Epidermal melanocyte (primary cell): ENCODE results near the gene AFG1L.
"Not testable (repeated sequence)": the region's sequence is repeated elsewhere in the genome, so short reads cannot be mapped to it uniquely, and the experiment has no call there.

ENCODE experiments used
- DNase-seq: peaks from one replicate; pipeline ENCODE4 v3.0.0; 2011; ENCODE audit warnings: low spot score; ENCODE audit not compliant: insufficient read length

AFG1L gene

DNA sequence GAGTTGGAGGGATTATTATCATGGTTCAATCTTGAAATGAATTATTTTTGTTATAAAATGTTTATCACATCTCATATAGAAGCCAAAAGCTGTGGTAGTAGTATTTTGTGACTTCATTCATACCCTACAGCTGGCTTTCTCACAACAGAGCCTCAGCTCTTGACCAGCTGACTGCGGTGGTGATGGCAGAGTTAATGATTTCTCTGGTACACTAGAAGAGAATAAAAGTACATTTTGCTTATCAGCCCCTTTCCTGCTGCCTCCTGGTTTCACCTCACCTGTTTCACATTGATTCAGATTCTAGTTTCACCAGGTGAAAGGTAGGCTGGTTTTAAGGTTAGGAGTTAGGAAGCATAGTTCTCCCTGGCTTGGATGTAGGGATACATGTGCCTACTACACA is 55.7 kb downstream of the AFG1L start:
- no peak for DNase-seq

DNA sequence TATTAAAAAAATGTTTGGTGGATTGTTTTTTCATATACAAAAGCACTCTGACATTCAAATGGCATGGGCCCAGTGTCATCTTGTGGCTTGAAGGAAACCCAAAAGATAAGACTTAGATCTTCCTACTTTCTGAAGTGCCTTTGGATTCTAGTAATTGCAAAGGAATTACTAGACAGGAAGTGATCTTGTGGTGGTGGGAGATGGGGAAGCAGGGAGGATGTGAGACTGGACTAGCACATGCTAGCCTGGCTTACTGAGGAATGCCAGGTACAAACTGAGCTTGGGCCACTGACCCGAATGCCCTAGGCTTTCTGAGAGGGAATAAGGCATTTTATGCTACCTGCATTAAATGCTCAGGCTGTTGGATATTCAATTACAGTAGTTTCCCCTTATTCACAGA is 59.0 kb downstream of the AFG1L start:
- no peak for DNase-seq

DNA sequence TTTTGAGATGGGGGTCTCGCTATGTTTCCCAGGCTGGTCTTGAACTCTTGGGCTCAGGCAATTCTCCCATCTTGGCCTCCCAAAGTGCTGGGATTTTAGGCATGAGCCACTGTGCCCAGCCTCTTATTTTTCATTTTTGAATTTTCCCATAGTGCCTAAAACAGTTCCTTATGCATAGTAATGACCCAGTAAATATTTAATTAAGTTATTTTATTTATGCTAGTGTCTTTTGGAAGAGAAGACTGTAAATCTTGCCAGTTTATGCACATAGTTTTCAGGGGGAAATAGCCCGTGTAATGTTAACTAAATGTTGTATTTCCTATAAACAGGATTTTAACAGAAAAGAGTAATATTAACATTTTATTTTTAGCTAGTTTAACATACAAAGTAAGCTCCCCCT is 60.3 kb downstream of the AFG1L start:
- no peak for DNase-seq

DNA sequence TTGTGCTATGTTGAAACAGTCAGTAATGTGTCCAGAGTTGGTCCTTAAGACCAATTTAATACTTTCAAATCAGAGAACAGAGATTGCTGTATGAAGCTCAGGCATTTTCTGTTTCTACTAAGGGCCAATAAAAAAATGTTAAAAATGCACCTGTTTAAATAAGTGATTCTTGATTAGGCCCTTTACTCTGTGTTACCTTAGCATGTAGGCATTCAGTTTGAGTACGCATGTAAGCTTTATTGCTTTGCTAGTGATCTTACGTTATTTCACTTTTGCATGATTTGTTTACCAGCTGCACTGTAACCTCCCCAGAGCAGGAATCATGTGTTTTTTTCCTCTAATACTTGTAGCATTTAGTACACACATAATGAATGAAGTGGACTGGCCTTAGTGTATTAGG is 61.0 kb downstream of the AFG1L start:
- no peak for DNase-seq

DNA sequence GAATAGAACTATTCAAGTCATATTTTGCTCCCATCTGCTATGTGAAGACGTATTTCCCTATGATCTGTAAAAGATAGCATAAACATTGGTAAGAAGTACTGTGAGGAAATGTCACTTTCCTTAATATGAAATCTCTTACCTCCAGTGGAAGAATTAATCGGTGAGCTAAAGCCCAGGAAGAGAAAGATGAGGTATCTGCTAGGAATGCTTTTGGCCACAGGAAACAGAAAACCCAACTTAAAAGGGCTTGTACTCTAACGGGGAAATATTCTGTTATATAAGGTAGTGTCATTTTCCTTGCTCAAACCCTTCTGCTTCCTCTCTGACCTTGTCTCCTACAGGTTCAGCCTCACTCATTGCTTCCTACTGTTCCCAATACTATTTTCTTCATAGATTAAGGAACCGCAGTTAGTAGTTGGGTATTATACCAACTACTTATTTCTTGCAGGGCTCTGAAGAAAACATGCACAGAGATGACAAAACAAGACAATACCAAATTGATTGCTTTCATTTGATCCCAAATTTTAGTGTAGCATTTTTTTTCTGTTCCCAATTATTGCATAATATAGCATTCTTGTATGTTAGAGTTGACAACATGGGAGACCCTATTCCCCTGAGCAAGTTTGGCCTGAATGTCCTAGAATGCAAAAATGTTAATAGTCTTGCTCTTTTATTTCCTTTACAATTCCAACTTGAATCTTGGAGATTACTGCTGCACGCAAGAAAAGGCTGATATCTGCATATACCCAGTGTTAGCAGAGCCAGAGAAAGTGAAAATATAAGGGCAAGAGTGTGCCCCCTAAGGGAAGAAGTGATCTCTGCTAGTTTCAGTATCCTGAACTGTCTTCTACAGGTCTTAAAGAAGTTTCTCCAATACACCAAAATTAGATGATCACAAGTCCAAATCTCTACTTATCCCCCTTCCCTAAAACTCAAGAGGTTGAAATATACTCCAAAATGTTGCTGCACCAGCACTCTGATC is 65.3 kb downstream of the AFG1L start:
- DNase-seq: no peak

DNA sequence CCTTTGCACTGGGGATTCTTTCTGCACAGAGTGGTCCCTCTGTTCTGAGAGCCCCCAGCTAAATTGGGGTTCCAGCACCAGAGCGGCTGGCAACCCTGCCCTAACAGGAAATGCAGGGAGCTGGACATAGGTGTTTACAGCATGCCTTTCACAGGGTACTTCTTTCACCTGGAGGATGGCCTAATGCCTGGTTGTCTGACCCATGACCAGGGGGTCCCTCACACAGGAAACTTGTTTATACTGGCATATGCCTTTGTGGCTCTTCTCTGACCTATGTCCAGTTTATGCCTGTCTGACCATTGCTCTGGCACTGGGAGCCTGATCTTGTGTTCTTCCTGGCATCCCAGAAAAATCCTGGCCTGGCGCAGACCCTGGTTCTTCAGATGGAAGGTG is 66.1 kb downstream of the AFG1L start:
- DNase-seq: no peak

DNA sequence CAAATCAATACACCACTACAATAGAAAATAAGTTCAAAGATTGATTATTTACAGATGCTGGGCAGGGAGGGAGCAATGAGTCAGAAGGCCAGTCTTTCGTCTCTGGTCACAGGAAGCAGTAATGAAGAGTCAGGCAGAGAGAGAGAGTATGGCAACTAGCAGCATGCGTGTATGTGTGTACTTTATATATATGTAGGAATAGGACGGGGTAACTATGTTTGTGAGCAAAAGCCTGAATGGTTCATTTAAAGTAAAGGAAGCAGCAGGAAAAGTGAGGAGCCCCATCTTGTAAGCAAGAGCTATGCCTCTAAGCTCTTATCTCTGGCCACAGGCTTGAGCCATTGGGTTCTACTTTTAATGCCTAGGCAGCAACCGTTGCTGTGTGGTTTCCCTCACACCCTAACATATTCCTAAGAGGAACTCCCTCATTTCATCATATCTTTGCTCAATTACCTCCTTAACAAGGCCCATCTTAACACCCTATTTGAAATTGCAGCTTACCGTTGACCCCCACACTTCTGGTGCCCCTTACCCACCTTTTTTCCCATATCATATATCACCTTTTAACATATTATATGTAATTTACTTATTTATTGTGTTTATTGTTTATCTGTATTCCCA is 66.6 kb downstream of the AFG1L start:
- DNase-seq: no peak

DNA sequence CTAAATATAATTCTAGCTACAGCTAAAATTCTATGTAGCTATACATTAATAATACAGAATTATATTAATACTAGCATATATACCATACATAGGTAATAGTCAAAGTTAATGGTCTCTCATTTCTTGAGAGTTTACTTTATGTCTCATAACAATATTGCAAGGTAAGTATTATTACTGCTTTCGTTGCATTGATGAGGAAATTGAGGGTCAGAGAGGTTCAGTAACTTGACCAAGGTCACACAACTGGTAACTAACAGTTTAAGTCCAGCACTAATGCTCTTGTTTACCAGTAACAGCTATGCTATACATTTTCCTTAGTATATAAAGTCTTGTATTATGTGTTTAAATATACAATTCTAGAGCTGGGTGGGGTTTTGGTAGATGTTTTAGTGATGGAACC is 67.6 kb downstream of the AFG1L start:
- no peak for DNase-seq

DNA sequence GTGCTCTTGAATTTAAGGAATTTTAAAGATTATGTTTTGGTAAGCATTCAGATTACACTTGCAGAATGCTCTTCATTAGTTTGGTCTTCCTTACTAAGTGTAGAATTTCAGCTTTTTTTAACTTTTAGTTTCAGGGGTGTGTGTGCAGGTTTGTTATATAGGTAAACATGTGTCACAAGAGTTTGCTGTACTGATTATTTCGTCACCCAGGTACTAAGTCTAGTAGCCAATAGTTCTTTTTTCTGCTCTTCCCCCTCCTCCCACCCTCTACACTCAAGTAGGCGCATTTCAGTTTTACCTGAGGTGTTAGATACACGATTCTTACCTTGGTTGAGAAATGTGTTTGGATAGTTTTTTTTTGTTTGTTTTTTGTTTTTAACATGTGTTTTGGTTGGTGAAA is 68.3 kb downstream of the AFG1L start:
- no peak for DNase-seq

DNA sequence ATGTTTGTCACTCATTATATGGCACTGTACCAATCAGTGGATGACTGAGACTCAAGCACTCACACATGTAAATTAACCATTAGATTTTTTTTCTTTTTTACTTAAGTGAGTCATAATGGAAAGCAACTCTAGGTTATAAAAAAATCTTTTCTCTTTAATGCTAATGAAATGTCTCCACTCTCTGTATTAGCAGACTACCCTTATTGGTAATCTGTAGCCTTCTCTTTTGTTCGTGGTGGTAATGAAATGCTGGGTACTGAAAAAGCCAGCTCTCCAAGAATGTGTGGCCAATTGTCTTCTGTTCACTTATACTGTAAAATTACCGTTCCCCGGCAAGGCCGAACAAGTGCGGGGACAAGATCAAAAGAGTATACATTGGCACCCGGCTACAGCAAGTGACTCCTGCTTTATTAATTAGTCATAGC is 69.0 kb downstream of the AFG1L start:
- no peak for DNase-seq

DNA sequence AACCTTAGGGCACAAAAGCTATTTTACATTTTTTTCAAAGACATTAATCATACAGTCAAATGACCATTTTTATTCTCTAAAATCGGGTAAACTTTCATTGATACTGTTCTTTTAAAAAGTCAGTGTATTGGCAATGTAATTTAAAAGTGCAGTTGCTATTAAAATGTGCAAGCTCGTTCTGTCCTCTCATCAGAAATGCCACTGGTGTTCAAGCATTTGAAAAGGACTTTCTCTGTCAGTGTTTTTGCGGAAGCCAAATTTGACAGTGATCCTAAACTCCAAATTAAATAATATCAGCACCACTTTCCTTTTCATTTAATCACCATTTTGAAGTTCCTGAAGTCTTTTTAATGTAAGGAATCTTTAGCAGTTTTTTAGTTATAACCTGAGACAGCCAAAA is 69.6 kb downstream of the AFG1L start:
- no peak for DNase-seq

DNA sequence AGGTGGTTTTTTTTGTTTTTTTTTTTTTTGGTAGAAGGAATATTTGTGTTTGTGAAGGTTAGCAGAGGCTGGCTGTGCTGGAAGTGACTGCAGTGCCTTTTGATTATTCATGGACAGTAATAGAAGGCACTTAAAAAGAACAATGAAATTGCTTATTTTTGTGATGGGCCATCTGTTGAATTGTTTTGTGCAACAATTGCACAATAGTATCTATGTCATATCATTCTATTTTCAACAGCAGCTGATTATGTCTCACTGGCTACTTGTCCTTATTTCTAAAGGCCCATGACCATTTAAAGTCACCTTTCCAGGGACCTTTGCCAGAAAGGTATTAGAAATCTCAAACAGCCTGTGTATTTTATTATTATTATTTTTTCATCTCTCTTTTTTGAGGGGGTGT is 70.6 kb downstream of the AFG1L start:
- DNase-seq: no peak

DNA sequence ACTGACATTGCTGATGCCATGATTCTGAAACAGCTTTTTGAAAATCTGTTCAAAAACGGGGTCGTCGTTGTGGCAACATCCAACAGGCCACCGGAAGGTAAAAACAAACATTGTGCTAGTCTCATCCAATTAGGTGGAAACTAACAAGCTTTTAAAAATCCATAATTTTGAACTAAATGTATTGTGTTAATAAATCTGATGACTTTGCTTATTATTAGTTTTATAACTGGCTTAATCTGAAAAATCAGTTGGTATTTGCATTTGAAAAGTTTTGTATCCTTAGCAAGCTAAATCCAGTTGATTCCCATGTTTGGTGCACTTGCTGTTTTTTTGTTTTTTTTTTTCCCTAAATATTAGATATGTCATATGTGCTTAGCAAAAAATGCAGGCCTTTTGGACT is 71.4 kb downstream of the AFG1L start:
- DNase-seq: no peak

DNA sequence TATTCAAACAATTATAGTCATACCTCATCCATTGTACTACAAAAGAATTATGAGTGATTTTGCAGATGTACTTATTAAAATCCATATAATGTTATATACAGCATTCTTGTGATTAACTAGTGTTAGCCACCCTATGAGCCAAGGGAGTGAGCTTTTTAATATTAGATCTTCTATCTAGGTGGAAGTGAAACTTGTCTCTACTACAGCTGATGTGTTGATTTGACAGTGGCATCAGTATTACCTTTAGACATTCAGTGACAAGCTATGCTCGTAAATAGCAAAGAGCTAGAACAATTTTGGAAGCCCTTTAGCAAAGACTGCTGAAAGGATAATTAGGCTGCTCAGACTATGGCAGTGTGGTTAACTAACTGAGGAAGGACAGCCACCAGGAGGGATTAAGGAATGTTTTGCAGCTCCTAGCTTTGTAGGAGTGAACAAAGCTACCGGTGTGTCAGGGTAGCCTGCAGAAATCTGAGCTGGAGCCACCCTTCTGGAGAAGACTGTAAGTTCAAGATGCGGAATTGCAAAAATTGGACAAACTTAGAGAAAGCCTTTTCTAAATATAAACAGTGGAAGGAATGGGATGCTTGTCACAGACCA is 73.7 kb downstream of the AFG1L start:
- no peak for DNase-seq

DNA sequence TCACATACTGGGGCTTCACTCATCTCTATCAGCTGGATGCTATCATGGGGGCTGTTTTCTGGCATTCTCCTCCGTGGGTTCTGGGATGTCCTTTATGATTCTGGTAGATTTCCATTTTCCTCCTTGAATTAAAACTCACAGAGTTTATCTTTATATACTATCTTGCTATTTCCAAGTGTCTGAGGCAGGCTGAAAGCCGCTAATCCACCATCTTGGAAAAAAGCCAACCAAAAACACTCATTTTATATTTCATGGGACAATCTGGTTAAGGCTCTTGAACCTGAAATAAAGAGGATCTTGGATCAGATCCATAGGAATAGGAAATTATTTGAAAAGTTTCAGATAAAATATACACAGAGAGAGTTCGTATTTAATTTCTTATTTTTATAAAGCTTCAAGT is 86.0 kb downstream of the AFG1L start:
- no peak for DNase-seq

DNA sequence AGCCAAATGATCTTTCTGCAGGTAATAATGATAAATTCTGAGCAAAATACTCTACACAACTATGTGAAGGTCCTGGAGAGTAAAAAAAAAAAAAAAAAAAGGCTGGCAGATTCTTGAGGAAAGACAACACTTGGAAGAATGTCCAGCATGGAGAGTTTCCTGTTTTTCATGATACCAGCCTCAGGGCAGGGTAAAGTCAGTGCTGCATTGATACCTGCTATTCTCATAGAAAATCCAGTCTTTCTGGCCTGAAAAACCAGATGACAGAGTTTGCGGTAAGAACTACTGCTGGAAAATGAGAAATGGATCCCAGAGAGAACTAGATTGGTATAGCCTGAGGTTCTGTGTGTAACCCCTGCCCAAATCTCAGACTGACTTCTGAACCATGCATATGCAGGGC is 89.1 kb downstream of the AFG1L start:
- DNase-seq: no peak

DNA sequence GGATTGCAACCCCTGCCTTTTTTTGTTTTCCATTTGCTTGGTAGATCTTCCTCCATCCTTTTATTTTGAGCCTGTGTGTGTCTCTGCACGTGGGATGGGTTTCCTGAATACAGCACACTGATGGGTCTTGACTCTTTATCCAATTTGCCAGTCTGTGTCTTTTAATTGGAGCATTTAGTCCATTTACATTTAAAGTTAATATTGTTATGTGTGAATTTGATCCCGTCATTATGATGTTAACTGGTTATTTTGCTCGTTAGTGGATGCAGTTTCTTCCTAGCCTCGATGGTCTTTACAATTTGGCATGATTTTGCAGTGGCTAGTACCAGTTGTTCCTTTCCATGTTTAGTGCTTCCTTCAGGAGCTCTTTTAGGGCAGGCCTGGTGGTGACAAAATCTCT is 94.3 kb downstream of the AFG1L start:
- DNase-seq: not testable (repeated sequence)

DNA sequence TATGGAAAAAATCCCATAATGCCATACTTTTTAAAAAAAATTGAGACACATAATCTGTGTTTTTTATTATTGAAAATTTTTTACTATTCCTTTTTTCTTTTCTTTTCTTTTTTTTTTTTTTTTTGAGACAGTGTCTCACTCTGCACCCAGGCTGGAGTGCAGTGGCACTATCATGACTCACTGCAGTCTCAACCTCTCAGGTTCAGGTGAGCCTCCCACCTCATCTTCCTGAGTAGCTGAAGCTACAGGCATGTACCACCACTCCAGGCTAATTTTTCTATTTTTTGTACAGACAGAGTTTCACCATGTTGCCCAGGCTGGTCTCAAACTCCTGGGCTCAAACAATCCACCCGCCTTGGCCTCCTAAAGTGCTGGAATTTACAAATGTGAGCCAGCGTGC is 100.4 kb downstream of the AFG1L start:
- no peak for DNase-seq

DNA sequence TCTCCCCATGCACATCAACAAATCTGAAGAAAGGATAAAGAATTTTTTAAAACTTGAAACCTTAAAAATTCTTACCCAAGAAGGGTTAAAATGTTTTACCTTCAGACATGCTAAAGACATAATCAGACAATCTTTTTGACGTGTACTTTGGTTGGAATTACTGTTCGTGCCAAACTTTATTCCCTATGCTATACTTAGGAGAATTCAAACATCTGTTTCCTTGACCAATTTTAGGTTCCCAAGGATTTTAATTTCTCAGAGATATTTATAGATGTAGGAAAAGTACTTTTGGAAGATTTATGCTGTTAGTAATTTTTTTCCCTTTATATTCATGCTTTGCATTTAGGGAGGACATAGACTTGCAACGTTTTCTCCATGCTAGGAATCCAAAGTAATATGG is 108.4 kb downstream of the AFG1L start:
- no peak for DNase-seq

DNA sequence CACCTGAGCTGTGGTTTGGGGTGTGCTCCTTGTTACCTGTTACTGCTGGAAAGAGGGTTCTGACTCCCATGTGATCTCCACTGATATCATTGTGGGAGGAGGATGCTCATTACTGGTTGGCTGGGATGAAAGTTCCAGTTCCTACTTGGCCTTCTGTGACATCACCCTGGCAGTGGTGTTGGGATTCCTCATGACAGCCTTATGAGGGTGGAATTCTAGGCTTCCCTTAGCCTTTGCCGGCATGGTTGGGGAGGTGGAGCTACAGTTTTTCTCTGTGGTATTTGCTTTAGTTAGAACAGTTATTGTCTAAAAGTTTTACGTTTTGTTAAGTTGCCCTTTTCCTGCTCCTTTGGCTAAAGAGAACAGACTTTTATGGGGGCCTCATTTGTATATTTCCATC is 112.1 kb downstream of the AFG1L start:
- no peak for DNase-seq

DNA sequence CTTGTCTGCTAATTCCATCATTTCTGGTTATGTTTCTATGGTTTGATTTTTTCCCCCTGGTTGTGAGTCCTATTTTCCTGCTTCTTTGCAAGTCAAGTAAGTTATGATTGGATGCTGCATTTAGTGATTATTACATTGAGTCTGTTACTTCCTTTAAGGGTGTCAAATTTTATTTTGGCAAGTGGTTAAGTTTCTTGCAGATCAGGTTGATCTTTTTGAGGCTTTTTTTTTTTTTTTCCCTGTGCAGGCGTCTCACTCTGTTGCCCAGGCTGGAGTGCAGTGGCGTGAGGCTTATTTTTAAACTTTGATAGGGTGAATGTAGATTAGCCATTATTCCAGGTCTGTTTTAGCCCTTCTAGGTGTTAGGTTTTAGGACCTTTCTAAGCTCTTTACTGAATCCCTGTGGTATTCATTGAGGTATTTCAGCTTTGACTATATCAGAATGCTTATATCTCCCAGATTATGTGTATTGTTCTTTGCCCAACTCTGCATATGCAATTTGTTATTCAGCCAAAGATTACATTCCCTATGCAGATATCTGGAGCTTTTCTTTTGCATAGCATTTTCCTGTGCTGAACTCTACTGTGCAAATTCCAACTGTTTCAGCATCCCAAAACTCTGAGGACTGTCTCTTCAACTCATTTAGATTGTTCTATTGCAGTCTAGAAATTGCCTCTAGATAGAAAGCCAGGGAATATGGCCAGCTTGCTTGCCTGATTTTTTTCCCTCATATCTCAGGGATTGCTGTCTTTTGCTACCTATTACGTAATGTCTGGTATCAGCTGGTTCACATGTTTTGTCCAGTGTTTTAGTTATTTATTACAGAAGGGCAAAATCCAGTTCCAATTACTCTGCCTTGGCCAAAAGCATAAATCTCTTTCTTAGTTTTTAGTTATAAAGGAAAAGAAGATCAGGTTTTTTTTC is 113.3 kb downstream of the AFG1L start:
- no peak for DNase-seq
